NCI-H1092 (cell line): ENCODE measurements around the gene PGK2.
"Not testable (repeated sequence)": the region's sequence is repeated elsewhere in the genome, so short reads cannot be mapped to it uniquely, and the experiment has no call there.

Experiments used
- DNase-seq: peaks from one replicate; lab custom pipeline; 2025; lab: John Stamatoyannopoulos, UW

The PGK2 gene

DNA sequence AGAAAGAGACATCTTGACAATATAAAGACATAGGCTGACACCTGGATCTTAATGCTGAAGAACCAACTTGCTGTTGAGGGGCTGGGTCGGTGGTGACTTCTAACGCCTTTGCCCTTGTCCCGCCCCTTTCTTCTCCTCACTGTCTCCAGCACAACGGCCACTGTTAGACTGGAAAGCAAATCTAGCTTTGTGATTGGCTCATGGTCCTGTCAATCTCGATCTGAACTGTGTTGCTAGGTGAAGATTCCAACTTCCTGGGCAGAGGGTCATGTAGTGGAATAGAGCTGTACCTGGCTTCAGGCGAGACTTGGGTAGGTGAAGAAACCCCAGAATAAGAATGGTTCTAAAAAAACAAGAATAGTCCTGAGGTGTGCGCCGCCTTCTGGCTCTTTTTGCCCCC, at the start of gene PGK2:
PGK2 (minus strand) TSS at position 110 of the 400 bp plus-strand sequence; CDS start at position 12, 98 bp downstream.
- DNase-seq = no peak

DNA sequence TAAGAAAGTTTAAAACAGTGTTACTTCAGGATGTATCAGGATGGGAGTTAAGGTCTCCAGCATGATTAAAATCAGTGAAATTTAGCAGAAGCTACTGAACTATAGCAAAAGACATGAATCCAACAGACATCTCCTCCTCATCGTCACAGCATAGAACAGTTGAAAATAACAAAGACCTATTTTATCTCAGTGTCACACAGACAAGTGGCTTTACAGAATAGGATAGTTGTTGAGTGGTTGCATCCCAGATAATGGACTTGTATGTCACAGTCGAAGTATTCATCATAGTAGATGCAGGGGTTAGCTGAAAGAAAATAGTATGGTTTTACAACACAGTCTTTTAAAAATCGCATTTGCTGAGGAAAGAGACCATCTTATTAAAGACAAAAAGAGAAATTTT, 48.1 kb upstream of the PGK2 start:
- DNase-seq = no peak

DNA sequence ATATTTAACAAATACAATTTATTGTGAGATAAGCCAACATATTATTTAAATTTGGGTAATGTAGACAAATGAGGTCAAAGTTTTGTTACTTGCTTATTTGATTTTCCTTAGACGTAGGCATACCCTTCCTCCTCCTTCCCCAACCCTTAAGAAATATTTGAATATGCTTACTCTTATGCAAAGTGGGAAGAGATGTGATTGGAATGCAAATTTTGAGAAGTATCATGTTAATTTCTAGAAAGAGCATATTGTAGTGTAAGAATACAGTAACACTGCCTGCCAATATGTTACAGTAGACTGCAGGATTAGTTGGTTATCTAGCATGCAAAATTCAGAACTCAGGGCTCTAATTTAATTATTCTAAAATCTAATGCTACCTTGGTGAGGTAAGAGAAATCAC, 46.3 kb upstream of the PGK2 start:
- no peak for DNase-seq

DNA sequence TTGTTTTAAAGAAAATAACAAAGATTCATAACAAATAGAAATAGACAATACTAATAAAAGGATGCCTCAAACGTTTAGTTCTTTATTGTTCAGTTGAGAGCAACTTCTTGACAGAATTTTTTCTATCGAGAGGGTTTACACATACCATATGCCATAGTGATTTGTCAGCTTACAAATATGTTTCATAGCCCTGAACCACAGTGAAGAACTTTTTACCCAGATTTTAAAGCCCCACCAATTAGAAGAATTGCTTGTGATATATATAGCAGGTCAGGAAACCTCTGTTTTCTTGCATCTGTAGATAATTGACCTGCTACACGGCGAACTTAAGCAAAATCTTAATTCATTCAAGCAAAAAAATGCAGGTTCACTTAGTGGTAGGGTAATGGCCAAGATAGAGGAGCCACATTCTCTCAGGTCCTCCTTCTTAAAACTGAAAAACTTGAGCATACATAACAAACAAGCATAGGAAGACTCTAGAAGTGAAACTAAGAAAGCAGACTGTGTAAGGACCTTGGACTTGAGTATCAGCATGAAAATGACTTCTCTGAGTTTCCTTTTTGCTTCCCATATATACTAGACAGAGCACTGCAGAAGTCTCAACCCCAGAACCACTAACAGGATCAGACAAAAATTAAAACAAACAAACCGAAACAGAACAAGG, 39.8 kb upstream of the PGK2 start:
- no peak for DNase-seq

DNA sequence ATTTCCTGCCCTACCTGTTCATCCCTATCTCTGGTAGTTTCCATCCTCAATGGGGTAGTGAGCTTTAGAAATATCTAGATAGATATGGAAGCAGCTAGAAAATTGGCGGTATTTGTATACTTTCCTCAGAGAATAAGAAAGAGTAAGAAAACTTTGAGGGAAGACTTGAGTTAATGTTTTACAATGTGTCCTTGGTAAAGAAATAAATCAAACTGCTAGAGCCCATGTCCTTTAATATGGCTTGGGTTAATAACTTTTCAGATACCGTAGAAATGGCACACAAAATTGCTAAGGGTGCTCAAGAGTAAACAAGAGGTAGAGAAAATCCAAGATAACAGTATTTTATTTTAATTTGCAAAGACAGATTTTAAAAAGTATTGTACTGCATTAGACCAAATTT, 28.1 kb upstream of the PGK2 start:
- DNase-seq = no peak

DNA sequence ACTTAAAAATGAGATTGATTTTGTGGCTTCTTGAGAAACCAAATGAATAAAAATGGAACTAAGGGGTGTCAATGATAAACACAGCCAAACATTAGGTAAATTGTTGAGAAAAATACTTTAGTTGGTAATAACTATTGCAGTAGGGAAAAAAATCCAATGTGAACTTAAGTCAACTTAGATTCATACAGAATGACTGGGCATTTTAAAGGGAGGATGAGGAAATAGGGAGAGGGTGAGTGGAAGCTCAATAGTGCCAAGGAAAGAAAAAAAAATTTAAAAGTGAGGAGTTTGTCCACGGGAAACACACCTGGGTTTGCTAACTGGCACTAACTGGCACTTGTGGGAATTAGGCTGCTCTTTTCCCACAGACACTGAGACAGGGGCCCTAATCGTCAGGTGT, 26.2 kb upstream of the PGK2 start:
- DNase-seq = no peak

DNA sequence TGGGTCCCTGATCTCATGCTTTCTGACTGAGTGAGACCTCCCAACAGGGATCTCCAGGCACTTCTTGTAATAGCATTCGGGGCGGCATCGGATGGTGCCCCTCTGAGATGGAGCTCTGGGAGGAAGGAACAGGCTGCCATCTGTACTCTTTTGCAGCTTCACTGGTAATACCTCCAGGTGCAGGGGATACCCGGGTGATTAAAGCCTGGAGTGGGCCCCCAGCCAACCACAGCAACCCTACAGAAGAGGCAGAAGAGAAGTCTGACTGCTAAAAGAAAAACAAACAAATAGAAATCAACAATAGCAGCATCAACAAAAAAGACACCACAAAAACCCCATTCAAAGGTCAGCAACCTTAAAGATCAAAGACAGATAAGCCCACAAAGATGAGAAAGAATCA, 19.1 kb upstream of the PGK2 start:
- no peak for DNase-seq

DNA sequence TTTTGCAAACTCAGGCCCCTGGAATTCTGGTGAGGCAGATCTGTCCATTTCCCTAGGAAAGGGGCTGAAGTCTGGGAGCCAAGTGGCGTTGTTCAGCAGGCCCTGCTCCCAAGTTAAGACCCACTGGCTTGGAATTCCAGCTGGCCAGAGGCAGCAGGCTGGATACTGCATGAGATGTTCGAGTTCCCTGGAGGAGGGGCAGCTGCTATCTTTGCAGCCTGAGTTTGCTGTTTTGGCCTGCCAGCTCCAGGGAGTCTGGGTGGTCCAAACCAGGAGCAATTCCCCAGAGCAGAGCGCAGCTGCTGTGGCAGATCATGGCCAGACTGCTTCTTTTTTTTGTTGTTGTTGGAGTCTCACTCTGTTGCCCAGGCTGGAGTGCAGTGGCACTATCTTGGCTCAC, 18.2 kb upstream of the PGK2 start:
- DNase-seq = no peak

DNA sequence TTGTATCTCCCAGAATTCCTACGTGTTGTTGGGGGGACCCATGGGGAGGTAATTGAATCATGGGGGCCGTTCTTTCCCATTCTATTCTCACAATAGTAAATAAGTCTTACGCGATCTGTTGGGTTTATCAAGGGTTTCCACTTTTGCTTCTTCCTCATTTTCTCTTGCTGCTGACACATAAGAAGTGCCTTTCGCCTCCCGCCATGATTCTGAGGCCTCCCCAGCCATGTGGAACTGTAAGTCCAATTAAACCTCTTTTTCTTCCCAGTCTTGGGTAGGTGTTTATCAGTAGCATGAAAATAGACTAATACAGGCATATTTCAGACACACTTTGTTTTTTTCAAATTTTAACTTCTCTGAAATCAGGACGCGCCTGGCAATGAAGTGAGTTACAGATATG, 14.4 kb upstream of the PGK2 start:
- DNase-seq = no peak

DNA sequence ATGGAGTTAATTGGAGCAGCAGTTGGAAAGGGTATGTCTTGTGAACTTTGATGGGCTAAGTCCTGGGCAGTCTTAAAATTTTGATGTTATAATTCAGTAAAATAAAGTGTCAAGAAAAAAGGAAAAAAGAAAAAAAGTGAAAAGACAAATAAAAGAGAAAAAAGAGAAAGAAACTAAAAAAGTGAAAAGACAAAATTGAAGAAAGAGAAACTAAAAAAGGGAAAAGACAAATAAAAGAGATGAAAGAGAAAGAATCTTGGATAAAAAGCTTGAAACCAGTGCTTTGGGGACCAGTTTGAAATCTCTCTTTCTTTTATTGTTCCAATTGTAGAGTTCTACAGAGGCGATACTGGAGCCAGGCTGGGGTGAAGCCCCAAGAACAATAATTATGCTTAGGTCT, 12.0 kb upstream of the PGK2 start:
- no peak for DNase-seq

DNA sequence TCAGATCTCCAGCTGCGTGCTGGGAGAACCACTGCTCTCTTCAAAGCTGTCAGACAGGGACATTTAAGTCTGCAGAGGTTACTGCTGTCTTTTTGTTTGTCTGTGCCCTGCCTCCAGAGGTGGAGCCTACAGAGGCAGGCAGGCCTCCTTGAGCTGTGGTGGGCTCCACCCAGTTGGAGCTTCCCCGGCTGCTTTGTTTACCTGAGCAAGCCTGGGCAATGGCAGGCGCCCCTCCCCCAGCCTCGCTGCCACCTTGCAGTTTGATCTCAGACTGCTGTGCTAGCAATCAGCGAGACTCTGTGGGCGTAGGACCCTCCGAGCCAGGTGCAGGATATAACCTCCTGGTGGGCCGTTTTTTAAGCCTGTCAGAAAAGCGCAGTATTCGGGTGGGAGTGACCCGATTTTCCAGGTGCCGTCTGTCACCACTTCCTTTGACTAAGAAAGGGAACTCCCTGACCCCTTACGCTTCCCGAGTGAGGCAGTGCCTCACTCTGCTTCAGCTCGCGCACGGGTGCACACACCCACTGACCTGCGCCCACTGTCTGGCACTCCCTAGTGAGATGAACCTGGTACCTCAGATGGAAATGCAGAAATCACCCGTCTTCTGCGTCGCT, 9.9 kb upstream of the PGK2 start:
- DNase-seq = not testable (repeated sequence)

DNA sequence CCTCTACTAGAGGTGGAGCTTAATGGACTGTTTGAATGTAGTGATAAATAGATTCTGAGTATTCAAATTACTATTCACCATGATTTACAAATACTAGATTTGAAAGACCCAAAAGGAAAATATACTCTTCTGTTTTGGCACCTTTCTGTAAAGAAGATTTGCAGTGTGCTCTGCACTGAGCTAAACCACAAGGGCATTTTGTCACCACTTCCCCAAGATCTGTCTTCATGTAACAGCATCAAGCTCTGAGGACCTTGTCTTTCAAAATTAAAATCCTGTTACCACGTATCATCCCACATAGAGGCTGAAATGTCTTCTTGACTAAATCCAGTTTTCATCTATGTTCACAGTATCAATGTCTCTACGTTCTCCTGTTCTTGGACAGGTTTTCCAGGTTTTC, 3.3 kb upstream of the PGK2 start:
- DNase-seq = no peak

DNA sequence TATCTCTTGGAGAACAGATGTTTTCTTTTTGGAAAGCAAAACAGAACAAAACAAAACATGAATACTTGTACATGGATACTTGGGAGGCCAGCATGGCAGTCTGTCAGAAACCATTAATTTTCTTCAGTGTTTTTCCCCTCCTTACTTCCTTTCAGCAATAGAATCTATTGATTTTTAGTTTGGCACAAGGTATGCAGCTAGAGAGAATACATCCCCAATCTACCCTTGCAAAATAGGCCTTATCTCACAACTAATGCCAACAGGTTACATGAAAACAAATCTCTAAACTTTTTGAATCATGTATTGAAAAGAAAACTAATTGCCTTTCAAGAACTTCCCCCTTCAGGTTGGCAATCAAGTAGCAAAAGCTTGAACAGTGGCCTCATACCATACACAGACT, 2.8 kb downstream of the PGK2 start:
- no peak for DNase-seq

DNA sequence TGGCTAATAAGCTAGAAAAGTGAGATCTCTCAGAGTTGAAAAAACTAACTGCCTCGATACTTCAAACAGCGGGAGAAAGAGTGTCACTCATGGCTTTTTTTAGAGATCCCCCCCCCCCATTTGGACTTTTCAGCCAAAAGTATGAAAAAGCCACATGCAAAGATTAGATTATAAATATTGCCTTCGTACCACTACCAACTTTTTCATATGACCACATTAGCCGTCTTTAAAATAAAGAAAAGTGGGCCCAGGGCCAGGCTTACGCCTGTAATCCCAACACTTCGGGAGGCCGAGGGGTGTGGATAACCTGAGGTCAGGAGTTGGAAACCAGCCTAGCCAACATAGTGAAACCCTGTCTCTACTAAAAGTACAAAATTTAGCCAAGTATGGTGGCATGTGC, 4.4 kb downstream of the PGK2 start:
- DNase-seq = no peak

DNA sequence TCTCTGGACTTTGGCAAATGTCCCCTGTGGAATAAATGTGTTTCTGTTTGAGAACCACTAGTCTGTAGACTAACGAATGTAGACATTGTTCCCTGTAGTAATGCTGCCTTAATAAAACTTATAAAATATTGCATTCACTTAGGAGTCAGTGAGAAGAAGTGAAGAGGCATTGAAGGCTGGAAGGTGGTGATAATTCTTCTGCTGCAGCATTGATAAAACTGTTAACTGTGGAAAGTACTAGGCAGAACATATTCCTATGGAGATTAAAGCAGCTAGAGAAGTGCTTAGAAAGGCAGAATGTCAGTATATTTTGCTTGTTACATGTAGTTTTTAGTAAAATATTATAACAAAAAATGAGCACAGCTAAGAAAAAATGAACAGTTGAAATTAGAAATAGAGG, 4.8 kb downstream of the PGK2 start:
- DNase-seq = no peak

DNA sequence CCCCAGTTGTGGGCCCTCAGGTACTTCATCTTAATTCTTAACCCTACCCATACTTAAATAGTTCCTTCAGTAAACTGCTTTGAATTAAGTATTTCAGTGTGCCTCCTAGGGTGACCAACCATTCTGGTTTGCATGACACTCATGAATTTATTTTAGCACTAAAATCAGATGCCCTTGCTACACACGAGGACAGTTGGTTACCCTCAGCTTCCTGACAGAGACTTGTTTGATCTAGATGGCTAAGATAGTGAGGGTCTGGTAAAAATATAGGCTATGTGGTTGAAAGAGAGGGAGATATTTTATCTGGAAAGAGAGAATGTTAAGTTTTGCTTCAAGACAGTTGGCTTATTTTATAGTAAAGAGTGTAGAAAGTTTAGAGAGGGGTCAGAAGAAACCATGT, 10.6 kb downstream of the PGK2 start:
- DNase-seq = no peak

DNA sequence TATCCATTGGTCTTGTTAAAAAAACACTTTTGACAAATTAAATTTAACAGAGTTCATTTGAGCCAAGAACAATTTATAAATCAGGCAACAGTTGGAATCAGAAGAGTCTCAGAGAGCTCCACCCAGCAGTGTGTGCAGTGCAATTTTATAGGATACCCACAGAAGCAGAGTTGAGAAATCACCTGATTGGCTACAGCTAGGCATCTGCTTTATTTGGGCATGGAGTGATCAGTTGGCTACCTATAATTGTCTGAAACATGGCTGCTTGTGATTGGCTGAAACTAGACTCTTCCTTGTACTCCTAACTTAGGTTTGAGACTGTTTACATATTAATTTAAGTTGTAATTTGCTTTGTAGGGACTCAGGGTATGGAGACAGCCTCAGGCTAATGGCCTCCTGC, 12.0 kb downstream of the PGK2 start:
- DNase-seq = no peak

DNA sequence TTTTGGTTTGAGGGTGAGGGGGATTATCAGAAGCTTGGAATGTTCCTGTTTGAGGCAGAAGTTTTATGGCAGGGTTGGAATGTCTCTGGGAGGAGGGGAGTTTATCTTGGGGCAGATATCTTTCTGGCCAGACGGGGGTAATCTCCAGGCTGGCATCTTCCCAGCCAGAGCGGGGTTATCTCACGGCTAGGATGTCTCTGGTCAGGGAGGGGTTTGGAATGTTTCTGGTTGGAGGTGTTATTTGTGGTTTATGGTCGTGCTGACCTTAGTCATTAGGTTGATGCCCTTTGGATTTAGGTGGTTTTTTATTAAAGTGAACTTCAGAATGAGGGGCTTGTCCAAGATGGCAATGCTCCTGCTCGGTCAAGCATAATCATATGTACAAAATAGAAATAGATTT, 14.8 kb downstream of the PGK2 start:
- no peak for DNase-seq

DNA sequence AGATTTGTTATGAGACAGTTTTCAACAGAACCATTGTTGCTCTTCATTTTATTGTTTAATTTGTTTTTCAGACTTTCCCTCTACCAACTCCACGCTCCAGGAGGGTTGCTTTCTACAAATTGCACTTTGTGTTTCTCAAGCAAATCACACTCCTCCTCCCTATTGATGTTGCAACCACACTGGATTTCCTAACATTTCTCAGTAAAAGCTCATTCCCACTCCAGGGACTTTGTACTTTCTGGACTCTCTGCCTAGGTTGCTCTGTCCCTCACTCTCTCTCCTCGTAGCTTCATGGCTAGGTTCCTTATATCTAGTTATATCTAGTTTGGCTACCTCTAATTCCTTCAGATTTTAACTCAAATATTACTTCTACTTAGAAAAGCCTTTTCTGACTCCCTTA, 20.3 kb downstream of the PGK2 start:
- DNase-seq = no peak

DNA sequence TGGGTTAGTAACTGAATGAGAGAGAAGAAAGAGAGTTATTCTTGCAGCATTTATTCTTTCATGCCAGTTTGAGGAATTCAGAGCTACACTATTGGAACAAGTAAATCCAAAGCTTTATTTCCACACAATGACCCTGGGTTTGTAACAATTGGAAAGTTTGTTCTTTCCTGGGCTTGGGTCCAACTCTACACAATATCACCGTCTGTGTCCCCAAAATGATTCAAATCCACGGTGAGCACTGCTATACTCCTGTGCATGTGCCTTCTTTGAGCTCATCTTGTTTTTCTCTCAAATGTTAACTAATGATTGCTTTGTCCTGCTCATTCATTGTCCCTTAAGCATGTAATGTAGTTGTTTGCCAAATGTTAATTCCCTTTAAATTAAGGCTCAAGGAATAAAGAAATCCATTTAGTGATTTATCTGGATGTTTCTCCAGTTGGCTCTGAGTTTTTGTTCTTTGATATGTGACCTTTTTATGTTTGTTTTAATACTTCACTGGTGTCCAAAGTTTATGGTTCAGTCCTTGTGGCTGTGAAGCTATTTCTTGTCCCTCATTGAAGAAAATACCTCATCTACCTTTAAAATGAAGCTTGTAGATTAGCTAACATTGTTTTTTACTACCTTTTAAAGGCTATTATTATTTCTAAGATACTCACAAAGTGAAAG, 22.4 kb downstream of the PGK2 start:
- DNase-seq = no peak

DNA sequence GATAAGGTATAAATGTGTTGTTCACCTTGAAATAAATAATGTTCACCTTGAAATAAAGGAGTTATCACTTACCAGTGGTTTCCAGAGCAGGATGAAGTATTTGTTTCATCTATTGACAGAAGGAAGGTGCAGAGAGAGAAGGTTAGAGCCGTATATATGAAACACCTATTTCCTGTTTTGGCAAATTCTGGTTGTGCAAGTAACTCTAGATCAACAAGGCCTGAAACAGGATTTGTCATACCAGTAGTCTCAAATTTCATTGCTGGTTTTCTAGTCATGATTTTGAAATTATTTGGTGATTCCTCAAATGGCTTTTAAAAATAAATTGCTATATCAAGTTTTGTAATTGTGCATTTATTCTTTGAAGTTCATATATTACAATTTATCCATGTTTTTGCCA, 42.8 kb downstream of the PGK2 start, which contains the start of gene CRISP3:
CRISP3 (minus strand) TSS at position 130 of the 400 bp plus-strand sequence; CDS start at position 109, 21 bp downstream.
- no peak for DNase-seq

DNA sequence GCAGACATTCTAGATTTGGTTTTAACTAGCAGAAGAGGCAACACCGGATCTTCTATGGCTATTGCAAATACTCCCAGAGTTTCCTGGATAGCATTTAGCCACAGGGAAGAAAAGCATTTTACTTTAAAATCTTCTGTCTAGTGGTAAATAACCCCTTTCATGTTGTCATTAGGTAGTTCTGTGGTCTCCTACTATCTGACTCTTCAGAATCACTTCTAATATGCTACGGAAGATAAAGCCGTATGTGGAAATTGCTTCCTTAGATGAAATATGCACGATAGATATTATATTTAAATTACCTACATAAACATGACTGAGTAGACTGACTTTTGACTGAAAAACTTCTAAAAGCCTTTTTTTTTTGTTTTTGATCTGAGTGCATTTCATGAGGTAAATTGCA, 43.7 kb downstream of the PGK2 start:
- DNase-seq = no peak

DNA sequence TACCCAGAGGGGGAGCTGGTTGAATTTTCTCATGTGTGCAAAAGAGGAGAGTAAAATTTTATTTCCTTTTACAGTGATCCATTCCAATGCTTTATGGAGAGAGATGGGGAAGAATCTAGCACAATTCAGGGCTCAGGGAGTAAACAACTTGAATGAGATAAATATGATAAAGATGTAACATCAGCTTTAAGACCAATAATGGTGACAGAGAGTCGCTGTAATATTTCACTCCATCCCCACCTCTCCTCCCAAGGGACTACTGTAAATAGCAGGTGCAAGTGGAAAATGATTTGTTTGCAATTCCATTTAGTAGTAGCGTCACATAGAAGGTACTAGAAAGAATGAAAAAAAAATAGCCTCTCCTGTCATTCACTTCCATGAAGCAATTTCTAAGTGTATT, 47.7 kb downstream of the PGK2 start:
- DNase-seq = peak; percentile 74
